Gastroesophageal sphincter (tissue), 4 donors: ENCODE measurements around the gene ERCC6L2. TPM values are rescaled to one million over a fixed set of nuclear protein-coding genes. Genes with fewer than 3 reads are reported as not detected.

ENCODE experiments used
- ATAC-seq: fragments of 150-250 bp; one replicate; pipeline ENCODE4 v1.9.1; 2016; ENCODE audit warnings: mild to moderate bottlenecking, moderate library complexity
- H3K27ac ChIP-seq, 4 donors: fragments of 200-600 bp; sonication (generic) in 3 of 4; 1 replicate in 3 of 4; 2 replicates in 1 of 4; pipeline ENCODE4 v1.5.1; 2016 to 2019
- H3K27me3 ChIP-seq: fragments of 200-600 bp; sonication (generic); one replicate; pipeline ENCODE4 v1.5.1; 2019
- H3K36me3 ChIP-seq, 2 donors: fragments of 200-600 bp; sonication (generic); one replicate each; pipeline ENCODE4 v1.5.1; 2019; ENCODE audit warnings: control low read depth in 1 of 2
- H3K4me1 ChIP-seq, 3 donors: fragments of 200-600 bp; sonication (generic); 1 replicate in 2 of 3; 2 replicates in 1 of 3; pipeline ENCODE4 v1.5.1; 2016 to 2019; ENCODE audit warnings: control low read depth in 2 of 3
- H3K4me3 ChIP-seq, 2 donors: fragments of 200-600 bp; sonication (generic); one replicate each; pipeline ENCODE4 v1.5.1; 2019; ENCODE audit warnings: mild to moderate bottlenecking in 1 of 2, moderate library complexity in 1 of 2
- H3K9me3 ChIP-seq, 3 donors: fragments of 200-600 bp; sonication (generic); one replicate each; pipeline ENCODE4 v1.5.1; 2017 to 2019; ENCODE audit warnings: control low read depth in 2 of 3
- EP300 ChIP-seq: sonication (generic); formaldehyde crosslinking; IDR thresholded peaks from one replicate; pipeline ENCODE4 v1.6.1; 2017; ENCODE audit warnings: antibody characterized with exemption, mild to moderate bottlenecking
- POLR2A ChIP-seq, 2 donors: fragments of 450-650 bp; IDR thresholded peaks; one replicate each; pipeline ENCODE4 v1.6.1; 2017; ENCODE audit warnings: antibody characterized with exemption in 2 of 2, mild to moderate bottlenecking in 2 of 2, moderate library complexity in 1 of 2
- POLR2AphosphoS5 ChIP-seq: sonication (generic); formaldehyde crosslinking; IDR thresholded peaks from one replicate; pipeline ENCODE4 v1.6.1; 2017; ENCODE audit warnings: antibody characterized with exemption
- WGBS, 2 donors: methylation state at CpG; one replicate each; pipeline ENCODE4 v1.1.5; 2018; ENCODE audit warnings: low coverage in 1 of 2; 5-methylcytosine and 5-hydroxymethylcytosine counted together
- total RNA-seq, 4 donors: library from RNA; depleted of rRNA; stranded (reverse); fragments of >200 nt; gene quantifications; one replicate each; pipeline ENCODE4 v1.1.0, GENCODE V29; 2016
- TF ChIP-seq, protein P1 (sequence below), 4 experiments: fragments of 200-600 bp in 2 of 4; fragments of 450-650 bp in 2 of 4; sonication (generic) in 1 of 4; IDR thresholded peaks; one replicate each; pipeline ENCODE4 v1.5.1; 2017 to 2019; ENCODE audit warnings: antibody characterized with exemption in 4 of 4, mild to moderate bottlenecking in 2 of 4, moderate library complexity in 2 of 4

ERCC6L2 gene
- total RNA-seq, 4 donors from 2014 or later = 70.0 to 137 (median 113) TPM

DNA sequence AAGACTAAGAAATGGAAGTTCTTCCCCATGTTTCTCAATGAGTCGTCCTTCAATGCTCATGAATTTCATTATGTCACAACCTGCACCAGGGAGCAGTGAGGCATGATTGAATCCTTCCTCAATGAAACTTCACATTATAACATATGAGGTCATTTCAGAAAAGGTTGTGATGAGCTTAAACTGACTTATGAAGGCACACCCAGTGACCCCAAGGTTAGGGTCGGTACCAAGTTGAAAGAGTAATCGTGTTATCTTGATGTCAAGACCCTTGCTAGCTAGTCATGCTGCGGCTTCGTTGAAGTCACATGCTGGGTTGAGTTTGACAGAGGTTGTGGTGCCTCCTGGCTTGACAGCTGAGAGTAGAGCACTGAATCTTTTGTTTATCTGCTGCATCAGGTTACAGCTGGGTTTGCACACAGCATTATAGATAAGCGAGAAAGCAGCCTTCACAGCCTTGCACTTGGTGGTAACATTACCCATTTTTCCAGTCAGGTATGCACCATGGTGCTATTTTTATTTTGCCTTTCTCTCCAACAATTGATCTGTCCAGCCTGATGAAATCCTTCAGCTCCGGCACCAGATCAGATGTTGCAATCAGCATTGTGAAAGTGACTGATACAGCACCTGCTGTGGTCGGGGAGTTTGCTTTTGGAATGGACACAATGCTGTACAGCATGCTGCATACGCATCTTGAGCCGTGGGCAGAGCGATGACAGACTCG lies 133.2 kb downstream of the ERCC6L2 start:
- Histone ChIP-seq H3K9me3 (no peaks in the 10 kb centered on the region), H3K27me3 (no peaks in the 10 kb centered on the region), H3K4me3 (no peak overlapping the region), H3K36me3 (peaks cover 0 to 61% of the 10 kb centered on the region in 2 donors), H3K4me1 (peaks cover 3 to 22% (median 14%) of the 10 kb centered on the region in 3 donors), H3K27ac (peak overlapping the region in 1 of 4 donors; percentile 21)
- TF ChIP-seq EP300 = no peak
- TF ChIP-seq POLR2A (IDR thresholded peaks at IDR 0.05) = no peak
- TF ChIP-seq POLR2AphosphoS5 = no peak
- TF ChIP-seq, protein P1, sequence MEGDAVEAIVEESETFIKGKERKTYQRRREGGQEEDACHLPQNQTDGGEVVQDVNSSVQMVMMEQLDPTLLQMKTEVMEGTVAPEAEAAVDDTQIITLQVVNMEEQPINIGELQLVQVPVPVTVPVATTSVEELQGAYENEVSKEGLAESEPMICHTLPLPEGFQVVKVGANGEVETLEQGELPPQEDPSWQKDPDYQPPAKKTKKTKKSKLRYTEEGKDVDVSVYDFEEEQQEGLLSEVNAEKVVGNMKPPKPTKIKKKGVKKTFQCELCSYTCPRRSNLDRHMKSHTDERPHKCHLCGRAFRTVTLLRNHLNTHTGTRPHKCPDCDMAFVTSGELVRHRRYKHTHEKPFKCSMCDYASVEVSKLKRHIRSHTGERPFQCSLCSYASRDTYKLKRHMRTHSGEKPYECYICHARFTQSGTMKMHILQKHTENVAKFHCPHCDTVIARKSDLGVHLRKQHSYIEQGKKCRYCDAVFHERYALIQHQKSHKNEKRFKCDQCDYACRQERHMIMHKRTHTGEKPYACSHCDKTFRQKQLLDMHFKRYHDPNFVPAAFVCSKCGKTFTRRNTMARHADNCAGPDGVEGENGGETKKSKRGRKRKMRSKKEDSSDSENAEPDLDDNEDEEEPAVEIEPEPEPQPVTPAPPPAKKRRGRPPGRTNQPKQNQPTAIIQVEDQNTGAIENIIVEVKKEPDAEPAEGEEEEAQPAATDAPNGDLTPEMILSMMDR (IDR thresholded peaks at IDR 0.05) = no peak
- peak; percentile 41 for ATAC-seq
- WGBS, 2 donors = 79 to 87% methylated on average over 9 to 12 of the region's 12 CpGs

DNA sequence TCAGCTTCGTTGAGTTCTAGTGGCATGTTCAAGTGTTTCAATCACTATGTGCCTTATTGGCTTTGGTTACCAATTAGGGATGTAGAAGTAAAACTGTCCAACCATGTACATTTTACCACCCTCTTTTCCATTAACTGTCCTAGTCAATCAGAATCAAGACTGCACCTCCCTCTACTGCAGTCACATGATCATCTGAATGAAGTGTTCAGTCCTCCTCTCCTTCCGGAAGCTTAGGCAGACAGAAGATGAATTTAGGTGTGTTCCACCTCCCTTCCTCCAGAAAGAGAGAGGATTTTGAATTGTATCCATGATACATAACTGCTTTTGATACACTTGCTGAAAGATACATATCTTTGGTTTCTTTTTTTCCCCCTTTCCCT lies 133.7 kb downstream of the ERCC6L2 start:
- Histone ChIP-seq H3K9me3 (no peaks in the 10 kb centered on the region), H3K36me3 (peaks cover 0 to 66% of the 10 kb centered on the region in 2 donors), H3K4me1 (peaks cover 3 to 22% (median 14%) of the 10 kb centered on the region in 3 donors), H3K4me3 (no peak overlapping the region), H3K27me3 (no peaks in the 10 kb centered on the region), H3K27ac (peak overlapping the region in 3 of 4 donors; percentile 21 to 45 (median 39))
- TF ChIP-seq, protein P1 (IDR thresholded peaks at IDR 0.05) = no peak
- TF ChIP-seq EP300 (no peak), POLR2AphosphoS5 (no peak), POLR2A (IDR thresholded peaks at IDR 0.05) (no peak)
- no peak for ATAC-seq
- 83 to 85% methylated on average over 2 of the region's 2 CpGs for WGBS, 2 donors

- ATAC-seq = no peak
- H3K4me1 ChIP-seq = peaks cover 3 to 22% (median 14%) of the 10 kb centered on the region in 3 donors
- no peaks in the 10 kb centered on the region for H3K9me3 ChIP-seq
- H3K36me3 ChIP-seq = peaks cover 0 to 64% of the 10 kb centered on the region in 2 donors
- no peak overlapping the region for H3K4me3 ChIP-seq
- 30 to 40% methylated on average over 2 to 4 of the region's 4 CpGs for WGBS, 2 donors
- TF ChIP-seq POLR2AphosphoS5 = peak; percentile 57
- TF ChIP-seq POLR2A (IDR thresholded peaks at IDR 0.05) = no peak
- no peaks in the 10 kb centered on the region for H3K27me3 ChIP-seq
- peak overlapping the region in 3 of 4 donors; percentile 21 to 45 (median 39) for H3K27ac ChIP-seq
These were observed 134.4 kb downstream of the ERCC6L2 start for GRCh38 chr9:96009690-96010472.

GRCh38 chr9:96014078-96014477 lies 138.6 kb downstream of the ERCC6L2 start:
- 85 to 93% methylated on average over 5 to 6 of the region's 6 CpGs for WGBS, 2 donors
- no peak for ATAC-seq
- no peak overlapping the region for H3K4me3 ChIP-seq

More at GRCh38 chr9:96014078-96014477, 138.6 kb downstream of the ERCC6L2 start:
- Histone ChIP-seq H3K9me3 (no peaks in the 10 kb centered on the region), H3K27ac (no peak overlapping the region), H3K27me3 (no peaks in the 10 kb centered on the region), H3K36me3 (peaks cover 0 to 41% of the 10 kb centered on the region in 2 donors), H3K4me1 (peaks cover 3 to 14% (median 11%) of the 10 kb centered on the region in 3 donors)
- no peak for TF ChIP-seq POLR2A (IDR thresholded peaks at IDR 0.05)
- TF ChIP-seq, protein P1 (IDR thresholded peaks at IDR 0.05) = no peak
- TF ChIP-seq EP300 = no peak
- no peak for TF ChIP-seq POLR2AphosphoS5
